Measurements from ENCODE around the gene ARMC10.
"Not testable (repeated sequence)": the region's sequence is repeated elsewhere in the genome, so short reads cannot be mapped to it uniquely, and the experiment has no call there.

ARMC10 gene

DNA sequence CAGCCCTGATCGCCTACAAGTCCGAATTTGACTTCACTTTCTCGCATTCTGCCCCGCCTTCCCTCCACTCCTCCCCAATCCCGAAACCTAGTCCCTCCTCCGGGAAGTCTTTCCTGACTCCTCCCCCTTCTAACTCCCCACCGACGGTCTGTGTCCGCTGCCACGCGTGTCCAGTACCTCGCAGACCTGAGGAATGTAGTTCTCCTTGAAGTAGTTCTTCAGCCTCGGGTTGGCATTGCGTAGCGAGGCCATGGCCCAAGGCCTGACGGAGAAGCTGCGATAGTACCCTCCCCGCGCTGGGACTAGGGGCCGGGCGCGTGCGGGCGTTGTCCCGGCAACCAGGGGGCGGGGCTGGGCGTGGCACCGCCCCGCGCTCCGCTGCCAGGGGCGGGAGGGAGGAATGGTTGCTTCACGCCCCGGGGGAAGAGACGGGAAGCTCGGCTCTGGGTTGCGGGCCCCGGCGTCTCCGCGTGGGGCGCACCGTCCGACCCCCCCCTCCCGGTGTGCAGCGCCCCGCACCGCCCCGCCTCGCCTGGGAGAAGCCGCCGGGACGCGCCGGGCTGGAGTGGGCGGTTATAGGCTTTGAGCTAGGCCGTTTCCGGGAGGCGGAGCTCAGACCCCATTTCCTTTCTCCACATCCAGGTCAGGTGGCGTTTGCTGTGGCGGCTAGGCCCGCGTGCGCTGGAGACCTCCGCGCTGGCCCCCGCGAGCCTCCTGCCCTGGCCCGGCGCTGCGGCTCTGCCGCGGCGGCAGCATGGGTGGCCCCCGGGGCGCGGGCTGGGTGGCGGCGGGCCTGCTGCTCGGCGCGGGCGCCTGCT, at the start of gene ARMC10, which contains the start of gene FBXL13:
ARMC10 (plus strand) TSS at position 622 of the 818 bp plus-strand sequence; CDS start at position 755, 133 bp downstream.
FBXL13 (minus strand) TSS at position 278 of the 818 bp plus-strand sequence.
- DNase-seq: peak; percentile 77 to 87 (median 78)

DNA sequence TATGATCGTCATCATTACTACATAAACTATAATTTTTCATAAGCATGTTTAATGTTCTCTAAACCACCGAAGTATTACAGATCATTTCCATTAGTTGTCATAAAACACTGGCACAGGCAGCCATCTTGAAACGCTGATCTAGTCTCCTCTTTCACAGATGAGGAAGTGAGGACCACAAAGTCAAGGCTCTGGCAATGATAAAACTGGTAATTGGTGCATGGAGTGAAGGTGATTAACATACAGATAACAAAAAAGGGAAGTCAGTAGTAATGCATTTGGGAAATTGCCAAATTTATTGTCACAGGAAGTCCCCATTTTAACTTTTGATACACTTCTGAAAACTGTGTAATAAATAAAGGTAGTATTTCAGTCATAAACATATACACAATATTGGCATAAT, 49.6 kb upstream of the ARMC10 start:
- DNase-seq: no peak

DNA sequence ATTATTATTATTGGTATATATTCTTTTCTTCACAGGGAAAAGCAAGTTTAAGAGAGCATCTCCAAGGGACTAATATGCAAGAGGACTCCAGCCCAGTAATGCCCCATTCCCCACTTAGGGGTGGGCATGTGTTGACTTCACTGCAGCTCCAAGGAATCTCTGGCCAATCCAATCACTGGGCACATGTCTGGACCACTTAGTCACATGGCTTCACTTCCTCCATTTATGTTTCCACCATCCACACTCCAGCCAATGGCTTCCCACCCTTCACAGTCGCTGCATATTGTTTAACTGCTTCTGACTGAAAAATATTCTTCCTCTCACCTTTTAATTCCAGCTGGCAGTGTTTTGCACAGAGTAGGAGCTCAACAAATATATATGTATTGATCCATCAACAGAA, 43.9 kb upstream of the ARMC10 start:
- DNase-seq: no peak

DNA sequence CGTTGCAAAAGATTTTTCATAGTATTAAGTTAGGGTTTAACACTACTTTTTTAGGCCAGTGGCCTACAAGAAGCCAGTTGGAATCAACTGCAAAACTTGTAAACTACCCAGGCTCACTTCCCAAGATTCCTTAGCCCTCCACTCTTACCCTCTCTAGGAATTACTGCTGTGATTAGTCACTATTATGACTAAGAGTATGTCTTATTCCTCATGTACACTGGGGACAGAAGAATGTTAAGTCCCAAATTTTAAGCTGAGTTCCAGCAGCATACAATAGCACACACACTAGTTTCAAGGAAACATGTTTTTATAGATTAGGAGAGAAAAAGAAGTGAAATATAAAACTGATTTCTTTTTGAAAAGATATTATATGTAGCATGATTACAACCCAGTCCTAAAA, 43.2 kb upstream of the ARMC10 start:
- no peak for DNase-seq

DNA sequence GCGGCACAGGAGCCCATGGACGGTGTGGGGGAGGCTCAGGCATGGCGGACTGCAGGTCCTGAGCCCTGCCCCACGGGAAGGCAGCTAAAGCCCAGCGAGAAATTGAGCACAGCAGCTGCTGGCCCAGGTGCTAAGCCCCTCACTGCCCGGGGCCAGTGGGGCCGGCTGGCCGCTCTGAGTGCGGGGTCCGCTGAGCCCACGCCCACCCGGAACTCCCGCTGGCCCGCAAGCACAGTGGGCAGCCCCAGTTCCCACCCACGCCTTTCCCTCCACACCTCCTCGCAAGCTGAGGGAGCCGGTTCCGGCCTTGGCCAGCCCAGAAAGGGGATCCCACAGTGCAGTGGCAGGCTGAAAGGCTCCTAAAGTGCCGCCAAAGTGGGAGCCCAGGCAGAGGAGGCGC, 40.6 kb upstream of the ARMC10 start:
- not testable (repeated sequence) for DNase-seq

DNA sequence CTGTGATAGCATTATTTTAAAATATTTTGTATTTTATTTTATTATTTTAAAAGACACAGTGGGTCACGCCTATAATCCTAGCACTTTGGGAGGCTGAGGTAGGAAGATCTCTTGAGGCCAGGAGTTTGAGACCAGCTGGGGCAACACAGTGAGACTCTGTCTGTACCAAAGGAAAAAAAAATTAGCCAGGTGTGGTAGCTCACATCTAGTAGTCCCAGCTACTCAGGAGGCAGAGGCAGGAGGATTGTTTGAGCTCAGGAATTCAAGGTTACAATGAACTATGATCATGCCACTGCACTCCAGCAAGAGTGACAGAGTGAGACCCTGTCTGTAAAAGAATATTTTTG, 37.5 kb upstream of the ARMC10 start:
- no peak for DNase-seq

DNA sequence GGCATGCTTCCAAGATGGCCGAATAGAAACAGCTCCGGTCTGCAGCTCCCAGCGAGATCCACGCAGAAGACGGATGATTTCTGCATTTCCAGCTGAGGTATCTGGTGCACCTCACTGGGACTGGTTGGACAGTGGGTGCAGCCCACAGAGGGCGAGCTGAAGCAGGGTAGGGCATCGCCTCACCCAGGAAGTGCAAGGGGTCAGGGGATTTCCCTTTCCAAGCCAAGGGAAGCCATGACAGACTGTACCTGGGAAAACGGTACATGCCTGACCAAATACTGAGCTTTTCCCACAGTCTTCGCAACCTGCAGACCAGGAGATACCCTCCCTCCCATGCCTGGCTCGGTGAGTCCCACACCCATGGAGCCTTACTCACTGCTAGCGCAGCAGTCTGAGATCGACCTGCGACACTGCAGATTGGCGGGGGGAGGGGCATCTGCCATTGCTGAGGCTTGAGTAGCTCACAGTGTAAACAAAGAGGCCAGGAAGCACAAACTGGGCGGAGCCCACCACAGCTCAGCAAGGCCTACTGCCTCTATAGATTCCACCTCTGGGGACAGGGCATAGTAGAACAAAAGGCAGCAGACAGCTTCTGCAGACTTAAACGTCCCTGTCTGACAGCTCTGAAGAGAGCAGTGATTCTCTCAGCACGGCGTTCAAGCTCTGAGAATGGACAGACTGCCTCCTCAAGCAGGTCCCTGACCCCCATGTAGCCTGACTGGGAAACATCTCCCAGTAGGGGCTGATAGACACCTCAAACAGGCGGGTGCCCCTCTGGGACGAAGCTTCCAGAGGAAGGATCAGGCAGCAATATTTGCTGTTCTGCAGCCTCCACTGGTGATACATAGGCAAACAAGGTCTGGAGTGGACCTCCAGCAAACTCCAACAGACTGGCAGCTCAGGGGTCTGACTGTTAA, 36.9 kb upstream of the ARMC10 start:
- not testable (repeated sequence) for DNase-seq

DNA sequence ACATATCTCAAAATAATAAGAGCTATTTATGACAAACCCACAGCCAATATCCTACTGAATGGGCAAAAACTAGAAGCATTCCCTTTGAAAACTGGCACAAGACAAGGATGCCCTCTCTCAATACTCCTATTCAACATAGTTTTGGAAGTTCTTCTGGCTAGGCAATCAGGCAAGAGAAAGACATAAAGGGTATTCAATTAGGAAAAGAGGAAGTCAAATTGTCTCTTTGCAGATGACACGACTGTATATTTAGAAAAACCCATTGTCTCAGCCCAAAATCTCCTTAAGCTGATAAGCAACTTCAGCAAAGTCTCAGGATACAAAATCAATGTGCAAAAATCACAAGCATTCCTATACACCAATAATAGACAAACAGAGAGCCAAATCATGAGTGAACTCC, 33.1 kb upstream of the ARMC10 start:
- not testable (repeated sequence) for DNase-seq

DNA sequence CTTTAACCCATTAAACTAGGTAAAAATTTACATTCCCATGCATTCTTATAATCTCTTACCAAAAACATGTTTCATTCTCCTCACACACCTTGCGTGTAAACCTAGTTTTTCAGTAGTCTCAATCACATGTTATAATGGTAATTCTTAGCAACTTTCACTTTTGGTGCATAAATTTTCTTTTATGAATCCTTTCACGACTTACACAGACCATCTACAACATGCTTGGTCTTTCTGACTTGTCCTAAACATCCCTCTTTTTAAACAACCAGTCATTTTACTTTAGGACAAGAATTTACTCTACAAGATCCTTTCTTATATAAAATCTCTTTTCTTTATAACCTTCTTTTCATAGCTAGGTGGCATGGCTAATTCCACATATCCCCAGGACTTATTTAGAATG, 26.1 kb upstream of the ARMC10 start:
- DNase-seq: no peak

DNA sequence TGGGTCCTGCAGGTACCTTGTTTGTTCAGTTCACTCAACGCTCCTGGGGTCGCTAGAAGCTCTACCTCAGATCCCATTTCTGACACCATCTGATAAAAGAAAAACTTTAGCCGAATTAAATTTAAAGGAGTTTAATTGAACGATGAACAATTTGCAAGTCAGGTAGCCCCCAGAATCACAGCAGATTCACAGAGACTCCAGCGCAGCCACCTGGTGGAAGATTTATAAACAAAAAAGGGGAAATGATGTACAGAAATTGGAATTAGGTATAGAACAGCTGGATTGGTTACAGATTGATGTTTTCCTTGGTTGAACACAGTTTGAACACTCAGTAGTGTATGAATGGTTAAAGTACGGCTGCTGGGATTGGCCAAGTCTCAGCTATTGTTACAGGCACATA, 23.4 kb upstream of the ARMC10 start:
- no peak for DNase-seq

DNA sequence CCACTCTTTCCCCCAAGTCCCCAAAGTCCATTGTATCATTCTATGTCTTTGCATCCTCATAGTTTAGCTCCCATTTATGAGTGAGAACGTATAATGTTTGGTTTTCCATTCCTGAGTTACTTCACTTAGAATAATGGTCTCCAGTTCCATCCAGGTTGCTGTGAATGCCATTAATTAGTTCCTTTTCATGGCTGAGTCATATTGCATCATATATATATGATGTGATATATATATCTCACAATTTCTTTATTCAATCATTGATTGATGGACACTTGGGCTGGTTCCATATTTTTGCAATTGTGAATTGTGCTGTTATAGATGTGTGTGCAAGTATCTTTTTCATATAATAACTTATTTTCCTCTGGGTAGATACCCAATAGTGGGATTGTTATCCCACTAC, 18.9 kb upstream of the ARMC10 start:
- not testable (repeated sequence) for DNase-seq

DNA sequence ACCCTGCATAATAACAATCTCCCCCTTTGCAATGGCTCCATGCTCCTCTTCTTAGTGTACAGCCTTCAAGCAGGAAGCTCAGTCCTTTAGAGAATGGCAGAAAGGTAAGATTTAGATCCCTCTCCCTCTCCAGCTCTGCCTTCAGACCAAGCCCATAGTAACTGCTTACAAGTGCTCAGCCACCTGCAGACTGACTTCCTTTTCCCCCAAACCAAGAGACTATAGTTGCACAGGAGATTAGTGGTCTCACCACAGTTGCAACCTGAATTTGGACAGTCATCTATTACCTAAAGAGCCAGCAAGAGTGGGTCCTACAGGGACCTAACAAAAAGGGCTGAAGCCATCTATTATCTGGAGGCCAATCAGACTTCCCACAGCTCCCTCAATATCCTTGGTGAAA, 16.8 kb upstream of the ARMC10 start:
- no peak for DNase-seq

DNA sequence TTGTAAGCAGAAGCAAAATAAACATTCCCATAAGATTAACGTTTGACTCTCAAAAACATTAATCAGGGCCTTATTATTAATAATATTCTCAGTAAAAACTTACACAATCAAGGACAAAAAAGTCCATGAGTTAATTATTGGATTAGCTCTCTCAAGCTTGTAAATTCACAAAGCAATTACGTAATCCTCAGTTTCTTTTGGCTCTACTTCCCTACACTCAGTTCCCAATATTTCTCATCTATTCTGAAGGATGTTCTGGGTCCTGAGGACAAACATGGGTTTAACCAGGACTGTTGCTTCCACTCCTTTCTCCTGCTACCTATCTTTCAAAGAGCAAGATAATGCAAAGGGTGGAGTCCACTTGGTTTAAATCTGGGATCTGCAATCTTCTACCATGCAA, 15.5 kb upstream of the ARMC10 start:
- no peak for DNase-seq

DNA sequence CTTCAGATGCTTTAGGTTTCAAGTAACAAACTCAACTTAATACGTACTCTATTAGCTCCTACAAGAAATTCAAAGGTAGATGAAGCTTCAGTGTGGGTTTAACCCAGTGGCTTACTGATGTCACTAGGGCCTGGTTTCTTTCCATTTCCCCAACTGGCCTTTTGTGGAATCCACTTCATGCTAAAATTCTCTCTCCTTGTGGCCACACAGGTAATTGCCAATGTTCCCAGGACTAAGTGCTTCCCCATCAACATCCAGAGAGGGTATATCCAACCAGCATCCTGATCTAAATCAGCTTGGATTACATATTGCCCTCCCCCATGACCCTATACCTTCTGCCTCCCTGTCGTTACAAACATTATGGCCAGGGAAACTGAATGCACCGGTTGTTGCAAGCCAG, 11.0 kb upstream of the ARMC10 start:
- DNase-seq: no peak

DNA sequence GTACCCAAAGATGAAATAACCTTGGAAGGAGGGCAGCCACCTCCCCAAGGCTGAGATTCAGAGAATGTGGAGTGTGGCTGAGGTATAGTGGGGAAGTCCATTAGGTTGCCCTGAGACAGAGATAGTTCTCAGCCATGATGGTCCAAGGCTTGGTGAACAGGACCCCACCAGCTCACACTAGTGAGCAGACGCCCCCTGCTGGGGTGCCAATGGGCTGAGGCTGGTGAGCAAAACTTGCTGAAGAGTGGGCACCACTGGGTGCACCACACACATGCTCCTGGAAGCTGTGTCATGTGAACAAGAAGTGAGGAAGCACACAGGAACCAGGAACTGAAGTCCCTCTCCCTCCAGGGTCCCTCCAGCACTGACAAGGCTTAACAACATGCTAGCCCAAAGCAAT, 9.3 kb upstream of the ARMC10 start:
- DNase-seq: peak in 3 of 4 experiments; percentile 3 to 36 (median 11)

DNA sequence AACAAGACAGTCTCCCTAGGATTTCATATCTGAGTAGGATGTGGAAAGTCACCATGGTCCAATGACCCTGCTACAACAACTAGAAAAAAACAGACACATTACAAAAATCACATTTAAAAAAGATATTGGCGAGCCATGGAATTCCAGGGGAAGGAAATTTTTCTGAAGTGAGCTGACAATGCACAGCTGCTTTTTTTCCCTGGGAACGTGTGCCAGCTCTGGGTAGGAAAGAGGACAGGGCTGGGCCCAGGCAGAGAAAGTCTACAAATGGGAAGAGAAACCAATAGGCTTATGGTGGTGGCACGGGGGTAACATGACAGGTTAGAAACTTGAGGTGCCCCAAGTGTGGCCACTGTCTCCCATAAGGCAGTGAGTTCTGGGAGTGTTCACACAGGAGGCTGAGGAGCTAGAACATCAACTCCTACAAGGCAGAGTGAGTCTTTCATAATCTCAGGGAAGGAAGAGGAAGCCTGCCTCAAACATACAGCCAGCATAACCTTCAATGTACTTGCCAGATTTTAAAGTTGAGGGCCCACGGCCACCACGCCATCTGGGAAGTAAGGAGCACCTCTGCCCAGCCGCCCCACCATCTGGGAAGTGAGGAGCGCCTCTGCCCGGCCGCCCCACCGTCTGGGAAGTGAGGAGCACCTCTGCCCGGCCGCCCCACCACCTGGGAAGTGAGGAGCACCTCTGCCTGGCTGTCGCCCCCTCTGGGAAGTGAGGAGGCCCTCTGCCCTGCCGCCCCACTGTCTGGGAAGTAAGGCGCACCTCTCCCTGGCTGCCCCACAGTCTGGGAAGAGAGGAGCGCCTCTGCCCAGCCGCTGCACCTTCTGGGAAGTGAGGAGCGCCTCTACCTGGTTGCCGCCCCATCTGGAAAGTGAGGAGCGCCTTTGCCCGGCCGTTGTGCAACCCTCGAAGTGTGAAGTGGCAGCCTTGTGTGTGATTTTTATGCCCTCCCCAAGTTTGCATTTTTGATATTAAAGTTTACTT, 6.2 kb upstream of the ARMC10 start:
- DNase-seq: no peak

DNA sequence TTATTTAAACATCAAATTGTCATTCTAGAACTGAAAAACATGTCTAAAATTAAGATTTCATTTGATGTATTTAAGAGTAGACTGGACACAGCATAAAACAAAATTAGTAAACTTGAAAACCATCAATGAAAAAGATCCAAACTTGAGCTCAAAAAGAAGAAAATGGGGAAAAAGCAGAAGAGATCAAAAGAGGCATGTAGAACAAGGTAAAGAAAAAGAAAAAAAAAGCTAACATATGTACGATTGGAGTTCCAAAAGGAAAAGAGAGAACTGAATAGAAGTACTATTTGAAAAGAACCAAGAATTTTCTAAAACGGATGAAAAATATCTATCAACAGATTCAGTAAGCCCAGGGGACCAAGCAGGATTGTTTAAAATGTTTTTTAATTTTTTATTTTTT, 3.9 kb upstream of the ARMC10 start:
- no peak for DNase-seq

DNA sequence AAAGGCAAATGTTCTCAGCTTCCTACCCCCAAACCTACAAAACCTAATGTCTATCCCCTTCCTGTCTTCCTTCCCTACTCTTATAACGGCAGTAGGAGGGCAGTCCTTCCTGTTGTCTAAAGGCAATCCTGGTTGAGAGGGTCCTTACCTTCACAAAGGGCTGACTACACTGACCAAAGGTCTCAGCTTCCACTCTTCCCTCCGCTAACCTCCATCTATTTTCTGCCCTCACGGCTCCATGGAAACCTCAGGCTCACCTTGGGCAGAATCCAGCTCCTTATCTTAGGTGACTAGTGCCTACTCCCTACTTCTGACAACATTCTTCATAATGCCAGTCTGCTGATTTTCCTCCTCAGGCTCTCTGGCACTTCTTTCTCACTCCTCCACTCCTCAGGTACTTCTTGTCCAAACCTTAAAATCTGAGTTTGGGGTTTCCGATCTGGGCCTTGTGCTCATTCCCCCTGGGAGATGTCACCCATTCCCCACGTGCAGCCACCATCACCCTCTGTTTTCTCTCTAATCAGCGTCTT, 886 bp upstream of the ARMC10 start:
- DNase-seq: no peak

DNA sequence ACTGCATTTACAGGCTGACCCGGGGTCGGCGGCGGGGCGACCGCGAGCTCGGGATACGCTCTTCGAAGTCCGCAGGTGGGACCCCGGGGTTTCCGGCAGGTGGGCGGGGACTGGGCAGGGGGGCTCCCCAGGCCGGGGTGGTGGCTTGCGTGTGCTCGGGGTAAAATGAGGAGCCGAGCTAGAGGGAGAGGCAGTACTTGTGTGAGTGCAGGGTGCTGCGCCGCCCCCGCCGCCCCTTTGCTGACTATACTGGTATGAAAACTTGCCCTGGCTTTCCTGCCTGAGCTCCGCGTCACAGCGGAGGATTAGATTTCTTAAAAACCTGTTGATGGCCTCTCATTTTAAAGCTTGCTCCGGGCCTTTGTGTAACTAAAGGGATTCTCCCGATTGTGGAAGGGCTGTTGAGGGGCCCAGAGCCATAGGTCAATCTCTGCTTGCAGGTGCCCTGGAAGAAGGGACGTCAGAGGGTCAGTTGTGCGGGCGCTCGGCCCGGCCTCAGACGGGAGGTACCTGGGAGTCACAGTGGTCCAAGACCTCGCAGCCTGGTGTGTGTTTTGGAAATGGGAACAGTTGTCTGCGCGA, 488 bp downstream of the ARMC10 start:
- DNase-seq: peak; percentile 45 to 69 (median 58)

DNA sequence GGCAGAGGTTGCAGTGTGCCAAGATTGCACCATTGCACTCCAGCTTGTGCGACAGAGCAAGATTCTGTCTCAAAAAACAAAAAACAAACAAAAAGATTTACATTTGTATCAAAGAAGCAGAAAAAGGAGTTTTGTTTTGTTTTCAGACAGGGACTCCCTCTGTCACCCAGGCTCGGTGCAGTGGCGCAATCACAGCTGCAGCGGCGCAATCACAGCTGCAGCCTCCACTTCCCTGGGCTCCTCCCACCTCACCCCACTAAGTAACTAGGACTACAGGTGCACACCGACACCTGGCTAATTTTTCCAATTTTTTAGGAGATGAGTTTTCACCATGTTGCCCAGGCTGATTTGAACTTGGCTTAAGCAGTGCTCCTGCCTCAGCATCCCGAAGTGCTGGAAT, 1.8 kb downstream of the ARMC10 start:
- no peak for DNase-seq

DNA sequence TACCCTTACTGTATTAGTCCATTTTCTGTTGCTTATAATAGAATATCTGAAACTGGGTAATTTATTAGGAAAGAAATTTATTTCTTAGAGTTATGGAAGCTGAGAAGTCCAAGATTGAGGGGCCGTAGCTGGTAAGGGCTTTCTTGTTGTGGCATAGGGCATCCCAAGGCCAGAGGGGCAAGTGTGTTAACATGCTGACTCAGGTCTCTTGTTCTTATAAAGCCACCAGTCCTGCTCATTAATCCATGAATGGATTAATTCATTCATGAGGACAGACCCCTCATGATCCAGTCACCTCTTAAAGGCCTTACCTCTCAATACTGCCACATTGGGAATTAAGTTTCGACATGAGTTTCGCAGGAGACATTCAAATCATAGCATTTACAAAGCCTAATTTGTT, 2.4 kb downstream of the ARMC10 start:
- DNase-seq: no peak

DNA sequence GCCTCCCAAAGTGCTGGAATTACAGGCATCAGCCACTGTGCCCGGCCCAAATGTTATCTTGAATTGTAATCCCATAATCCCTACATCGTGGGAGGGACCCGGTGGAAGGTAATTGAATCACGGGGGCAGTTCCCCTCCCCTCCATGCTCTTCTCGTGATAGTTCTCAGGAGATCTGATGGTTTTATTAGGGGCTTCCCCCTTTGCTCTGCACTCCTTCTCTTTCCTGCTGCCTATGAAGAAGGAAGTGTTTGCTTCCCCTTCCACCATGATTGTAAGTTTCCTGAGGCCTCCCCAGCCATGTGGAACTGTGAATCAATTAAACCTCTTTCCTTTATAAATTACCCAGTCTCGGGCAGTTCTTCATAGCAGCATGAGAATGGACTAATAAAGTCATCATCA, 3.3 kb downstream of the ARMC10 start:
- DNase-seq: not testable (repeated sequence)
